IMR-90 (cell line): ENCODE measurements around the gene OR2F1. TPM values are rescaled to one million over a fixed set of nuclear protein-coding genes. Genes with fewer than 3 reads are reported as not detected.

ENCODE experiments used
- ATAC-seq: fragments of 200-7000 bp; cut with Tn5 transposase; 2 replicates; pipeline ENCODE4 v1.9.1; 2020; ENCODE audit warnings: low read depth, mild to moderate bottlenecking, moderate library complexity
- BruUV-seq: library from RNA; stranded (reverse); fragments of 400-500 nt; replicated peaks from 2 replicates; lab custom pipeline; 2021; lab: Mats Ljungman, UMichigan
- CTCF ChIA-PET: fragments of 300-600 bp; formaldehyde crosslinking; extraction: SDS; loops from one replicate; lab custom pipeline; 2021; ENCODE audit warnings: antibody characterized with exemption; lab: Yijun Ruan, JAX
- POLR2A ChIA-PET: fragments of 300-600 bp; sonication (Branson Sonifier 250); formaldehyde crosslinking; loops from one replicate; lab custom pipeline; 2022; ENCODE audit warnings: antibody characterized with exemption; ENCODE audit not compliant: unreplicated experiment; lab: Charles Lee
- DNase-seq: peaks from one replicate; pipeline ENCODE4 v3.0.0; 2013
- H2AFZ ChIP-seq: replicated peaks from 2 replicates; pipeline ENCODE3; 2013; ENCODE audit warnings: low read length, mild to moderate bottlenecking; ENCODE audit not compliant: poor library complexity
- H2AK5ac ChIP-seq: 2 replicates; pipeline ENCODE4 v1.6.1; 2013; ENCODE audit warnings: low read depth, low read length, inconsistent platforms
- H2AK9ac ChIP-seq: replicated peaks from 2 replicates; pipeline ENCODE3; 2013; ENCODE audit warnings: mild to moderate bottlenecking, low read depth, low read length, moderate library complexity; ENCODE audit not compliant: poor library complexity
- H2BK120ac ChIP-seq: 2 replicates; pipeline ENCODE4 v1.6.1; 2013; ENCODE audit warnings: low read depth, low read length, inconsistent platforms
- H2BK15ac ChIP-seq: 3 replicates; pipeline ENCODE4 v1.6.1; 2013; ENCODE audit warnings: low read depth, low read length, inconsistent platforms
- H2BK20ac ChIP-seq: 2 replicates; pipeline ENCODE4 v1.6.1; 2013; ENCODE audit warnings: low read depth, mild to moderate bottlenecking, inconsistent platforms, low read length, moderate library complexity
- H2BK5ac ChIP-seq: 2 replicates; pipeline ENCODE4 v1.6.1; 2013; ENCODE audit warnings: mild to moderate bottlenecking, low read depth, low read length, inconsistent platforms; ENCODE audit not compliant: poor library complexity, severe bottlenecking
- H3K14ac ChIP-seq: replicated peaks from 2 replicates; pipeline ENCODE4 v1.6.1; 2013; ENCODE audit warnings: low read depth, low read length, inconsistent platforms
- H3K18ac ChIP-seq: 2 replicates; pipeline ENCODE4 v1.6.1; 2013; ENCODE audit warnings: low read depth, low read length, control low read depth
- H3K23ac ChIP-seq: 2 replicates; pipeline ENCODE4 v1.6.1; 2013; ENCODE audit warnings: low read depth, low read length, inconsistent platforms
- H3K27ac ChIP-seq: 2 replicates; pipeline ENCODE4 v1.5.1; 2013; ENCODE audit warnings: mild to moderate bottlenecking, control low read depth, low read length; ENCODE audit not compliant: insufficient read depth
- H3K27me3 ChIP-seq: 2 replicates; pipeline ENCODE4 v1.6.1; 2013; ENCODE audit warnings: low read length; ENCODE audit not compliant: control insufficient read depth, insufficient read depth
- H3K36me3 ChIP-seq: 2 replicates; pipeline ENCODE4 v1.6.1; 2013; ENCODE audit warnings: low read length, mixed read lengths; ENCODE audit not compliant: control insufficient read depth, insufficient read depth
- H3K4ac ChIP-seq: 2 replicates; pipeline ENCODE4 v1.6.1; 2013; ENCODE audit warnings: low read depth, low read length, inconsistent platforms
- H3K4me1 ChIP-seq: 2 replicates; pipeline ENCODE4 v1.6.1; 2013; ENCODE audit warnings: low read length, mixed read lengths; ENCODE audit not compliant: control insufficient read depth, insufficient read depth
- H3K4me2 ChIP-seq: 2 replicates; pipeline ENCODE4 v1.6.1; 2013; ENCODE audit warnings: low read depth, mild to moderate bottlenecking, control low read depth, low read length, moderate library complexity
- H3K4me3 ChIP-seq: 2 replicates; pipeline ENCODE4 v1.5.1; 2013; ENCODE audit warnings: low read depth, mild to moderate bottlenecking, control low read depth, low read length, moderate library complexity; ENCODE audit not compliant: insufficient read depth
- H3K56ac ChIP-seq: 2 replicates; pipeline ENCODE4 v1.6.1; 2013; ENCODE audit warnings: low read length, inconsistent platforms; ENCODE audit not compliant: insufficient read depth; ENCODE audit errors: extremely low read depth
- H3K79me1 ChIP-seq, 2 experiments: 2 replicates each; pipeline ENCODE4 v1.6.1; 2013; ENCODE audit warnings: low read length in 2 of 2, inconsistent platforms in 1 of 2, low read depth in 1 of 2
- H3K9ac ChIP-seq: 2 replicates; pipeline ENCODE4 v1.6.1; 2013; ENCODE audit warnings: low read depth, low read length, control low read depth
- H3K9me1 ChIP-seq: 2 replicates; pipeline ENCODE4 v1.6.1; 2013; ENCODE audit warnings: low read length, inconsistent platforms; ENCODE audit not compliant: insufficient read depth
- H3K9me3 ChIP-seq: 2 replicates; pipeline ENCODE4 v1.6.1; 2013; ENCODE audit warnings: low read length; ENCODE audit not compliant: control insufficient read depth, insufficient read depth
- H4K20me1 ChIP-seq: 2 replicates; pipeline ENCODE4 v1.6.1; 2013; ENCODE audit warnings: low read length, inconsistent platforms; ENCODE audit not compliant: insufficient read depth
- H4K5ac ChIP-seq: 2 replicates; pipeline ENCODE4 v1.6.1; 2013; ENCODE audit warnings: mild to moderate bottlenecking, low read depth, low read length, control low read depth
- H4K8ac ChIP-seq, 2 experiments: 2 replicates each; pipeline ENCODE4 v1.6.1; 2013; ENCODE audit warnings: low read depth in 2 of 2, low read length in 2 of 2, control low read depth in 1 of 2, inconsistent platforms in 1 of 2
- H4K91ac ChIP-seq: 2 replicates; pipeline ENCODE4 v1.6.1; 2013; ENCODE audit warnings: low read depth, low read length, inconsistent platforms; ENCODE audit not compliant: insufficient read depth
- BHLHE40 ChIP-seq: fragments of 150-350 bp; IDR thresholded peaks from 2 replicates; pipeline ENCODE4 v1.6.1; 2016; ENCODE audit warnings: mild to moderate bottlenecking, low read depth, low read length
- CEBPB ChIP-seq: IDR thresholded peaks from 2 replicates; pipeline ENCODE4 v1.6.1; 2012; ENCODE audit warnings: low read depth, low read length, improper control_type of control experiment
- CTCF ChIP-seq: conservative IDR thresholded peaks from 2 replicates; pipeline ENCODE4 v1.5.1; 2012; ENCODE audit warnings: mild to moderate bottlenecking, low read depth, low read length, improper control_type of control experiment
- ELK1 ChIP-seq: fragments of 150-350 bp; IDR thresholded peaks from 2 replicates; pipeline ENCODE4 v1.6.1; 2016; ENCODE audit warnings: low read depth, mild to moderate bottlenecking, low read length, moderate library complexity, borderline replicate concordance
- MXI1 ChIP-seq: IDR thresholded peaks from 2 replicates; pipeline ENCODE4 v1.6.1; 2012; ENCODE audit warnings: low read depth, mild to moderate bottlenecking, low read length, moderate library complexity, borderline replicate concordance
- POLR2A ChIP-seq: IDR thresholded peaks from 2 replicates; pipeline ENCODE4 v1.6.1; 2012; ENCODE audit warnings: mild to moderate bottlenecking, low read depth, low read length
- RAD21 ChIP-seq: IDR thresholded peaks from 2 replicates; pipeline ENCODE4 v1.6.1; 2012; ENCODE audit warnings: low read length, improper control_type of control experiment
- RCOR1 ChIP-seq: IDR thresholded peaks from 2 replicates; pipeline ENCODE4 v1.6.1; 2012; ENCODE audit warnings: mild to moderate bottlenecking, low read length, improper control_type of control experiment; ENCODE audit not compliant: insufficient replicate concordance
- SMC3 ChIP-seq: fragments of 150-350 bp; IDR thresholded peaks from 2 replicates; pipeline ENCODE4 v1.6.1; 2016; ENCODE audit warnings: low read depth, mild to moderate bottlenecking, antibody characterized with exemption, low read length, moderate library complexity
- USF2 ChIP-seq: fragments of 150-350 bp; IDR thresholded peaks from 2 replicates; pipeline ENCODE4 v1.6.1; 2017; ENCODE audit warnings: mild to moderate bottlenecking, antibody characterized with exemption, low read length, low read depth
- WGBS, 2 experiments: methylation state at CpG; one replicate each; pipeline versions ENCODE4 v1.1.5 to v1.1.7; 2013; ENCODE audit warnings: missing lambda C conversion rate in 2 of 2; ENCODE audit not compliant: insufficient read length in 1 of 2; ENCODE audit errors: extremely low coverage in 2 of 2; 5-methylcytosine and 5-hydroxymethylcytosine counted together
- dilution Hi-C: fragments of 300-500 bp; cut with HindIII; formaldehyde crosslinking; loops from one replicate; pipeline ENCODE4 v1.14.3; 2018; ENCODE audit warnings: low sequenced_read_pairs; ENCODE audit not compliant: unreplicated experiment
- in situ Hi-C: fragments of 300-500 bp; cut with MboI; formaldehyde crosslinking; loops from 3 replicates; pipeline ENCODE4 v1.14.3; 2019; ENCODE audit warnings: low sequenced_read_pairs, inconsistent platforms, mixed read lengths
- intact Hi-C: fragments of 100-400 bp; cut with micrococcal nuclease; formaldehyde crosslinking; loops from 2 replicates; pipeline ENCODE4 v1.10.0; 2022
- polyA plus RNA-seq, 3 experiments: library from polyadenylated mRNA; depleted of rRNA; stranded (reverse); fragments of >200 nt; gene quantifications; 2 replicates each; pipeline ENCODE4 v1.2.3, GENCODE V29; 2012; ENCODE audit warnings: low replicate concordance in 1 of 3
- total RNA-seq: library from RNA; depleted of rRNA; stranded (reverse); fragments of >200 nt; gene quantifications from 2 replicates; pipeline ENCODE4 v1.2.3, GENCODE V29; 2012

Gene OR2F1
- total and polyA plus RNA-seq, 2 of the 4 experiments (the other 2 are of a cell fraction), result not detected

- Histone ChIP-seq H3K9me3 (no peaks in the 10 kb centered on the region), H2BK5ac (no peak overlapping the region), H3K23ac (no peak overlapping the region), H4K91ac (no peak overlapping the region), H3K36me3 (no peaks in the 10 kb centered on the region), H2BK120ac (no peak overlapping the region), H4K5ac (no peak overlapping the region), H3K27ac (no peak overlapping the region), H2BK15ac (no peak overlapping the region), H2AFZ (no peak overlapping the region), H4K20me1 (no peaks in the 10 kb centered on the region), H3K56ac (no peak overlapping the region), H2AK5ac (no peak overlapping the region), H3K4me1 (peaks cover 9% of the 10 kb centered on the region), H3K9ac (no peak overlapping the region), H2AK9ac (no peak overlapping the region), H2BK20ac (no peak overlapping the region), H3K4me3 (no peak overlapping the region), H3K18ac (no peak overlapping the region), H3K27me3 (no peaks in the 10 kb centered on the region; the same call in 1 of the 2 replicates), H4K8ac (no peak overlapping the region), H3K14ac (no peak overlapping the region), H3K79me1 (no peaks in the 10 kb centered on the region), H3K4me2 (no peak overlapping the region), H3K9me1 (peaks cover 4% of the 10 kb centered on the region; the same call in 1 of the 2 replicates), H3K4ac (no peak overlapping the region)
- no CpG with 5 or more reads among the region's 1 CpG for WGBS, 2 experiments
- POLR2A ChIA-PET, result no interaction called here
- ATAC-seq (peak; percentile 44; the same call in 1 of the 2 replicates), DNase-seq (peak; percentile 12)
- intact Hi-C loops (no loop called here), in situ Hi-C loops (no loop called here), dilution Hi-C loops (no loop called here)
- CTCF ChIA-PET, result no interaction called here
- BruUV-seq, result no TSS peak
- TF ChIP-seq CTCF, result no peak
- no peak for TF ChIP-seq RCOR1
- no peak for TF ChIP-seq RAD21
- no peak for TF ChIP-seq BHLHE40
- TF ChIP-seq ELK1, result no peak
- TF ChIP-seq POLR2A, result no peak
- TF ChIP-seq USF2, result no peak
- no peak for TF ChIP-seq SMC3
- no peak for TF ChIP-seq CEBPB
- no peak for TF ChIP-seq MXI1
Measured at GRCh38 chr7:143929224-143929920, 25.3 kb upstream of the OR2F1 start.
